ENCODE data around the gene DUT.

GRCh38 chr15:48325400-48325799, 5.8 kb upstream of the DUT start:
- TF ChIP-seq YY1 (IDR thresholded peaks at IDR 0.05; ENCODE audit: insufficient read depth, insufficient read length) (no peak), SUZ12 (IDR thresholded peaks at IDR 0.05; ENCODE audit: extremely low read depth, insufficient read depth, insufficient read length) (no peak), ZNF274 (IDR thresholded peaks at IDR 0.05; ENCODE audit: low read depth, low read length) (no peak)

Data from NT2/D1 (cell line).